SH-SY5Y (cell line): ENCODE data around the gene CAMSAP1.

ENCODE experiments used
- GATA2 ChIP-seq: IDR thresholded peaks from 2 replicates; pipeline ENCODE4 v1.6.1; 2011; ENCODE audit warnings: mild to moderate bottlenecking, low read depth, low read length
- GATA3 ChIP-seq: IDR thresholded peaks from 2 replicates; pipeline ENCODE4 v1.6.1; 2011; ENCODE audit warnings: low read depth, mild to moderate bottlenecking, low read length, moderate library complexity

The CAMSAP1 gene

GRCh38 chr9:135764731-135765130, 142.6 kb downstream of the CAMSAP1 start:
- TF ChIP-seq GATA3 (no peak), GATA2 (no peak)

GRCh38 chr9:135763716-135764446, 143.5 kb downstream of the CAMSAP1 start:
- TF ChIP-seq GATA2 (no peak), GATA3 (no peak)

GRCh38 chr9:135762921-135763320, 144.4 kb downstream of the CAMSAP1 start:
- TF ChIP-seq GATA2 (no peak), GATA3 (no peak)

- TF ChIP-seq GATA3 (no peak), GATA2 (no peak)
These were observed 145.5 kb downstream of the CAMSAP1 start for GRCh38 chr9:135761845-135762168.

- TF ChIP-seq GATA3, result no peak
- no peak for TF ChIP-seq GATA2
These were observed 146.0 kb downstream of the CAMSAP1 start for GRCh38 chr9:135761150-135761844.

GRCh38 chr9:135760465-135760864, 146.9 kb downstream of the CAMSAP1 start:
- no peak for TF ChIP-seq GATA3

GRCh38 chr9:135759676-135760300, 147.6 kb downstream of the CAMSAP1 start:
- TF ChIP-seq GATA2 (no peak), GATA3 (no peak)

- TF ChIP-seq GATA3 (no peak), GATA2 (no peak)
These were observed 148.5 kb downstream of the CAMSAP1 start for GRCh38 chr9:135758870-135759269.
